Measurements from ENCODE around the gene VASP.
"Not testable (repeated sequence)": the region's sequence is repeated elsewhere in the genome, so short reads cannot be mapped to it uniquely, and the experiment has no call there.

The VASP gene

GRCh38 chr19:45497791-45498190 lies 9.5 kb upstream of the VASP start:
- no peak for DNase-seq (ENCODE audit: low spot score)

DNA sequence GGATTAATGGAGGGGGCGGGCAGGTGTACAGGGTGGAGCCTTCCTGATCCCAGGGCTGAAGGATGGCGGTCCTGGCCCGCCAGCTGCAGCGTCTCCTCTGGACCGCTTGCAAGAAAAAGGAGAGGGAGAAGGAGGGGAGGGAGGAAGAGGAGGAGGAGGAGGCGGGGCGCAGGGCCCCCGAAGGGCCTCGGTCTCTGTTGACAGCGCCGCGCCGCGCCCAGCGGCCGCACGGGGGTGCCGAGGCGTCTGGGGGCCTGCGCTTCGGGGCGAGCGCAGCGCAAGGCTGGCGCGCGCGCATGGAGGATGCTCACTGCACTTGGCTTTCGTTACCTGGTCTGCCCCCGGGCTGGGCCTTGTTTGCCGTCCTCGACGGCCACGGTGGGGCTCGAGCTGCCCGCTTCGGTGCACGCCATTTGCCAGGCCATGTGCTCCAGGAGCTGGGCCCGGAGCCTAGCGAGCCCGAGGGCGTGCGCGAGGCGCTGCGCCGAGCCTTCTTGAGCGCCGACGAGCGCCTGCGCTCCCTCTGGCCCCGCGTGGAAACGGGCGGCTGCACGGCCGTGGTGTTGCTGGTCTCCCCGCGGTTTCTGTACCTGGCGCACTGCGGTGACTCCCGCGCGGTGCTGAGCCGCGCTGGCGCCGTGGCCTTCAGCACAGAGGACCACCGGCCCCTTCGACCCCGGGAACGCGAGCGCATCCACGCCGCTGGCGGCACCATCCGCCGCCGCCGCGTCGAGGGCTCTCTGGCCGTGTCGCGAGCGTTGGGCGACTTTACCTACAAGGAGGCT lies 8.7 kb upstream of the VASP start, which contains the start of gene PPM1N:
Gene PPM1N, plus strand, starts transcription at position 33 of the 785 bp plus-strand sequence. Its CDS starts 30 bp downstream, at position 63.
- DNase-seq (ENCODE audit: low spot score): peak; percentile 47

DNA sequence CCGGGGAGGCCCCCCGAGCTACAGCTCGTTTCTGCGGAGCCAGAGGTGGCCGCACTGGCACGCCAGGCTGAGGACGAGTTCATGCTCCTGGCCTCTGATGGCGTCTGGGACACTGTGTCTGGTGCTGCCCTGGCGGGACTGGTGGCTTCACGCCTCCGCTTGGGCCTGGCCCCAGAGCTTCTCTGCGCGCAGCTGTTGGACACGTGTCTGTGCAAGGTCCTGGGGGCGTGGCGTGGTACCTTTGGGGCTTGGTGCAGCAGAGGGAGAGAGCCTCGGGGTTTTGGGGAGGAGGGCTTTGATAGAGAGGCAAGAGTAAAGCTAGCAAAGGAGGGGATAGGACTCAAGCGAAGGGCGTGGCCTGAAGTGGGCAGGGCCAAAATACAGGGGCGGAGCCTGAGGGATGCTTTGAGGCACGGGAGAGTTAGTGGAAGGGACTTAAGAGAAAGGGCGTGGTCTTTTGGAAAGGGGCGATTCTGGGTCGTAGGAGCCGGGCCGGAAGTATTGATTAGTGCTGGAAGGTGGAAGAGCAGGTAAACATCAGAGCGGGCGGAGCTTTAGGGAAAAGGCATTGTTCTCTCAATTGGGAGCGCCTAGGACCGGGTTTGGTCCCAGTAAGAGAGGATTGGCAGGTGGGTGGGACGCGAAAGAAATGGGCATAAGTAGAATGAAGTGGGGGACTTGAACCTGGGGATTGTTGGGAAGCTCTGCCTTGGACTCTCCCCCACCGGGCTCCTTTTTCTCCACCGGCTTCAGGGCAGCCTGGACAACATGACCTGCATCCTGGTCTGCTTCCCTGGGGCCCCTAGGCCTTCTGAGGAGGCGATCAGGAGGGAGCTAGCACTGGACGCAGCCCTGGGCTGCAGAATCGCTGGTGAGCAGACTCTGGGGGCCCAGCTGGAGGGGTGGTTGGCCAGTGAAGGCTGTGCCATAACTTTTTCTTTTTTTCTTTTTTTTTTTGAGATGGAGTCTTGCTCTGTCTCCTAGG lies 7.8 kb upstream of the VASP start:
- DNase-seq (ENCODE audit: low spot score): peak; percentile 40

DNA sequence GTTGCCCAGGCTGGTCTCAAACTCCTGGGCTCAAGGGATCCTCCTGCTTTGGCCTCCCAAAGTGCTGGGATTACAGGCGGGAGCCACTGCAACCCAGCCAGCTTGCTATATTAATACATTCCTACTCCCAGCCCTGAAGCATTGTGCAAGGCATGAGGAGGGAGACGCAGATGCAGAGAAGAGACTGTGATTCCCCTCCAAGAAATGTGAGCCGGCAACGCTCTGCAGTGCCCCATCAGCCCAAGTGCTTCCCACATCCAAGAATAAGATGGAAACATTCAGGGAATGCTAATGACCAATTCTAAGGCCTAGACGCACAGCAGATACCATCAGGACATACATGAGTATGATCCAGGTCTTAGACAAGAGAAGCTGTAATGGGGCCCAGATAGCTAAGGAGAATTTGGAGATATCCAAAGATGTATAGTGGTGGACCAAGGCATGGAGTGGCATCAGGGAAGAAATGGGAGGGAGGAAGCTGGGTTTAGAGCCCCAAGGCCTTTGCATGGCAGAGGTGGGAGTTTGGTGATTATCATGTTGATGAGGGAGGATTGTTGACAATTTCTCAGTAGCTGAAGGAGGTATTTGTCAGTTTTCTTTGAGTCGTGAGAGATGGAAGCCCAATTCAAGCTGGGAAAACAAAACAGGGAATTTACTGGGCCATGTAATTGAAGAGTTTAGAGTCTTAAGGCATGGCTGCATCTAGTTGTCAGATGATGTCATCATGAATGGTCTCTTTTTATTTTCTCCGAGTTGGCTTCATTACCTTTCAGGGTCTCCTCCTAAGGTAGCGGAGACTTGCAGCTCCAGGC lies 6.2 kb upstream of the VASP start:
- DNase-seq (ENCODE audit: low spot score): no peak

- no peak for DNase-seq (ENCODE audit: low spot score)
These were observed 5.6 kb upstream of the VASP start for GRCh38 chr19:45501730-45502014.

DNA sequence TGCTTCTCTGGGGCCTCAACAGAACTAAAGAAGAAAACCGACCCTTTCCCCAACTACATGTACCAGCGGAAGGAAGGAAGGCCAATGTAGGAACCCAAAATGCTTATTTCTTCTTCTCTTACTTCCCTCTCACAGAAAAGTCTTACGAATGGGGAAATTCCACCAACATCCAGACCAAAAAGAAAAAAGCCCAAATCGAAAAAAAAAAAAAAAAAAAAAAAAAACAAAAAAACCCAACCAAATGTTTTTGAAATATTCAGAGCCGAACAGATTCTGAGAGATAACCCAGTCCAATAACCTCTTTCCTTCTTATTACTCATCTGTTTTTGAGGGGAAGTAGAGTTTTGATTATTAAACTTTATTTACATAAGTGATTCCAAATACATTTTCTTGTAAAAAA lies 5.2 kb upstream of the VASP start:
- no peak for DNase-seq (ENCODE audit: low spot score)

DNA sequence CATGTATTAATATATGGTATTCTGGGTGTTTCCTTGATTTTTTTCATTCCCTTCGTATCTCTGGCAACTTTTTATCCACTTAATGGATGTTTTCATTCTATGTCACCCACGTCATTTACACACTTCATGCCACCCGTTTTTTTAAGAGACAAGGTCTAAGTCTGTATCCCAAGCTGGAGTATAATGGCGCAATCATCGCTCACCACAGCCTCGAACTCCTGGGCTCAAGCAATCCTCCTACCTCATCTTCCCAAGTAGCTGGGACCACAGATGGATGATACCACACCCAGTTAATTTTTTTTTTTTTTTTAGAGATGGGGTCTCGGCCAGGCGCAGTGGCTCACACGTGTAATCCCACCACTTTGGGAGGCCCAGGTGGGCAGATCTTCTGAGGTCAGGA lies 3.4 kb upstream of the VASP start:
- no peak for DNase-seq (ENCODE audit: low spot score)

GRCh38 chr19:45505151-45505995 lies 1.9 kb upstream of the VASP start:
- DNase-seq (ENCODE audit: low spot score): no peak

- no peak for DNase-seq (ENCODE audit: low spot score)
These were observed 1.4 kb upstream of the VASP start for GRCh38 chr19:45505996-45506245.

GRCh38 chr19:45506246-45506988 lies 862 bp upstream of the VASP start:
- DNase-seq (ENCODE audit: low spot score): peak; percentile 94

GRCh38 chr19:45507872-45508416 lies 665 bp downstream of the VASP start:
- peak; percentile 71 for DNase-seq (ENCODE audit: low spot score)

DNA sequence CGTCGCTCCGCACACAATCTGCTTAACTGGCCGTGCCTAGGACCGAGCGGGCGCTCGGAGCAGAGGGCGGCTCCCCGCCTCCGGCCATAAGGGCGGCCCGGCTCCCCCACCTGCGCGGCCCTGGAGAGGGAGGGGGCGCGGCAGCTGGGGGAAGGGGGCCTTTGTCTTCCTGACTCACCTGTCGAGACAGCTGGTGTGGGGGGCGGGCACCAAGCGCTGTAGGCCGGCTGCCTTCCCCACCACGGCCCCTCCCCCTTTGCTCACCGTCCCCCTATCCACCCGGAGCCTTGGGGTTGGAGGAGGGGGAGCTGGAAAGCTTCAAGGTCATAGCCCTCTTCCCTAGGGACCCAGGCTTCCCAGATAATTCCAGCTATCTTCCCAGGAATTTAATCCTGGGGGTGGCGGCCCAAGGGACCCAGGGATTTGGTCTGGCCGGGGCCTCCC lies 1.2 kb downstream of the VASP start:
- DNase-seq (ENCODE audit: low spot score): no peak

- peak; percentile 87 for DNase-seq (ENCODE audit: low spot score)
These were observed 1.8 kb downstream of the VASP start for GRCh38 chr19:45508861-45509691.

- no peak for DNase-seq (ENCODE audit: low spot score)
These were observed 2.4 kb downstream of the VASP start for GRCh38 chr19:45509692-45510015.

GRCh38 chr19:45510352-45510751 lies 3.1 kb downstream of the VASP start:
- DNase-seq (ENCODE audit: low spot score): not testable (repeated sequence)

GRCh38 chr19:45511074-45511473 lies 3.8 kb downstream of the VASP start:
- no peak for DNase-seq (ENCODE audit: low spot score)

DNA sequence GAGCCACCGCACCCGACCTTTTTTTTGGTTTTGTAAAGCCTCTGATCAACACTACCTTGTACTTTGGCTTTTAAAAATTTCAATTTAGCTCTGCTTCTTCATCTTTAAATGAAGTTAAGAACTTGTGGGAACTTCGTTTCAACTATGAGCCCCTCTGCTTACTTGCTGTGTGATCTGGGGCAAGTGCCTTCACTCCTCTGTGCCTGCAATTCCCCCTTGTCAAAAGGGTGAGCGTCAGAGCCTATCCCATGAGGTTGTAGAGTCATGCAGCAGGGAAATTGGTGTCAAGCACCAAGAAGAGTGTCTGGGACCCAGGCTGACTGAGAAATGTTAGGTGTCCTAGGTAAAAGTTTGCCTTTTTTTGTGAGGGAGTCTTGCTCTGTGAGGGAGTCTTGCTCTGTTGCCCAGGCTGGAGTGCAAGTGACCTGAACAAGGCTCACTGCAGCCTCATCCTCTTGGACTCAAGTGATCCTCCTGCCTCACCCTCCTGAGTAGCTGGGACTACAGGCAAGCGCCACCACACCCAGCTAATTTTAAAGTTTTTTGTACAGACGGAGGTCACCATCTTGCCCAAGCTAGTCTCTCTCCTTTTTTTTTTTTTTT lies 5.7 kb downstream of the VASP start:
- no peak for DNase-seq (ENCODE audit: low spot score)

DNA sequence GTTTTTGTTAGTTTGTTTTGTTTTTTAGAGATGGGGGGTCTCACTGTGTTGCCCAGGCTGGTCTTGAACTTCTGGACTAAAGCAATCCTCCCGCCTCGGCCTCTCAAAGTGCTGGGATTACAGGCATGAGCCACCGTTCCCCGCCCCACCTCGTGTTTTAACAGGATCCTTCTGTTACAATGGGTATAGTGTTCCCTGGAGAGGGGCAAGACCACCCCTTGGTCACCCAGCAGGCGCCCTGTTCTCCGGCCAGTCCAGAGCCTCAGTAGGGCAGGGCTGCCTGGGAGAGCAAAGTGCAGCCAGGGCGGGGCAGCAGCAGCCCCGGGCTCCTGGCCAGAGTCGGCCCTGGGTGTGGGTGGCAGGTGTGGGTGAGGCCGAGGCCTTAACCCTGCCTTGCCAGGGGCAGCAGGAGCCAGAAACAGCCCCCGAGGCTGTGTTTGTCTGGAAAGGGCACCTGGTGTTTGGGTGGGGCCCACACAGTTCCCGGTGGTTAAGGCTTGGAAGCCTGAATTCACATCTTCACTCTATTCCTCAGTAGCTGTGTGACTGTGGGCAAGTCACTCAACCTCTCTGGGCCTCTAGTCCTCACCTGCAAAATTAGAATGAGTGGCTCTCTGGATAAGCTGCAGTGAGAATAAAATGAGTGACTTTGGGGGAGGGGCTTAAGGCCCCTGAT lies 7.2 kb downstream of the VASP start:
- no peak for DNase-seq (ENCODE audit: low spot score)

Data from AG08396 (cell line).